GM18526 (cell line): ENCODE data around the gene SALL1.

Source experiments
- POLR2A ChIP-seq: IDR thresholded peaks from 3 replicates; pipeline ENCODE4 v1.6.1; 2011; ENCODE audit not compliant: insufficient read length; ENCODE audit errors: extremely low read depth

SALL1 gene

DNA sequence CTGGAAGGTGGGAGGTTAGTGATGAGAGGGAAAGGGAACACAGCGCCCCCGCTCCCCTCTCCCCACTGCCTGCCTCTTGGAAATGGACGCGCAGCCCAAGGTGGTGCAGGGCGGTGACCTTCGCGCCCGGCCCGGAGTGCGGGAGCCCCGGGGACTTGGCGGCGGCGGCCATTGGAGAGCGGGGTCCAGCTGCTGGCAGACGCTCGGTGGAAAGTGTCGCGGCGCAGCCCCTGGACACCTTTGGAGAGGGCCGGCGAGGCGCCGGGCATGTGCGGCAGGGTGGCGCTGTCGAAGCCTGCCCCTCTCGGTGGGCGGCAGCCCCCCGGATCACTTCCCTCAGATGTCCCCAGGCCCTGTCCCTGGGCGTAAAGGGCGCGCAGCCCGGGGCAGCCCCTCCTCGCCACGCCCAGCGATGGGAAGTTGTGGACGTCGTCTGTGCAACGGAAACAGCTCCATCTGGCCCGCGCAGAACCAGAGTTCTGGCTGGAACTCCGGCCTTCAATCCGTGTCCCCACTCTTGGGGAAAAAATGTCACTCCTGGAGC lies 16.7 kb downstream of the SALL1 start:
- no peak for TF ChIP-seq POLR2A

DNA sequence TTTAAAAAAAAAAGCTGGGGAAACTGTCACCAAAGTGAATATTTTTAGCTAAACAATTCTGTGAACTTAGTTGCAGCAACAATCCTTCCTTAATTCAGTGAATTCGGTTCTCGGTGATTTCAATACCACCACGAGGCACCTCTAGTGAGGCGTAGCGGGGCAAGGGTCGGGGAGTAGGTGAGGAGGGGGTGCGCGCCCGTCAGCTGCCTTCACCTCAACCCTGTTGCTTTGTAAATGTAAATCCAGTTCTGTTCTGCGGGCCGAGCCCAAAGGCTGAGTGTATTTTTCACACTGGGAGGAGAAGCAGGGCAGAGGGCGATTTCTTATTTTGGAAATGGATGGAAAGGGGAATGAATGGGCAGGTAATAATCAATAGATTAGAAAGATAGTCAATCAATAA lies 17.4 kb downstream of the SALL1 start:
- TF ChIP-seq POLR2A: no peak

- TF ChIP-seq POLR2A: no peak
Measured at GRCh38 chr16:51133183-51133582, 17.9 kb downstream of the SALL1 start.

GRCh38 chr16:51132490-51133115 lies 18.5 kb downstream of the SALL1 start:
- TF ChIP-seq POLR2A: no peak

DNA sequence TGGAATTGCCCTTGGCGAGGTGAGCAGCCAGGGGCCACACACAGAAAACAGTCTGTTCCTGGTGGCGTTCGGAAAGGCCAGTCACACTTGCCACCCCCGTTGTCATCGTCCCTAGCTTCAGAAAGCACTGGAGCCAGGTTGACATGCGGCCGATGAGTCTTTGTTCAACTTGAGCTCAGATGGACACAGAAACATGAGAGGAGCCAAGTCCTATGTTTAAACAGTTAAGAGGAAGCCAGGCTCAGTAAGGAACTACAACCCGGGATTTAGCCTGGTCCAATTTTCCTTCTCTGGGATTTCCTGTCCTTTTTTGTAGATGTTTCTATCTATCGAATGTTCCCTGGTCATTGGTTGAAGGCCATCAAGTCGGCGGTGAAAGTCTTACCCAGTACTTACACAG lies 19.5 kb downstream of the SALL1 start:
- no peak for TF ChIP-seq POLR2A

DNA sequence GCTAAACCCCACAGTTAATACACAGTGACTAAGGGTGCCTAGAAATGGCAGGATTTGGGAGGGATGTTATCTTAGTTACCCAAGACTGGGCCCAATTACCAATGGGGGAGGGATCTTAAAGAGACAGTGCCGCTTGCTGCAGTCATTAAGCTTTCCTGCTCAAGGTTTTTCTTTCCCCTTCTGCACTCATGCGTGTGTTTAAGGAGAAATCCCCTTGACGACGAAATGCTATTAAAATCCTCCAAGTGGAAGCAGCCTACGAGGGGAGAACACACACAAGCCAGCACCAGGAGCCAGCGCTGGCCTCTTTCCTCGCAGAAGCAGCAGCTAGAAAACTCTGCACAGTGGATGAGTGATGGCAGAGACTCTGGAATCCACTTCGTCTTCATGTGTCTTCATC lies 22.0 kb downstream of the SALL1 start:
- no peak for TF ChIP-seq POLR2A

GRCh38 chr16:51125992-51126391 lies 25.1 kb downstream of the SALL1 start:
- no peak for TF ChIP-seq POLR2A

DNA sequence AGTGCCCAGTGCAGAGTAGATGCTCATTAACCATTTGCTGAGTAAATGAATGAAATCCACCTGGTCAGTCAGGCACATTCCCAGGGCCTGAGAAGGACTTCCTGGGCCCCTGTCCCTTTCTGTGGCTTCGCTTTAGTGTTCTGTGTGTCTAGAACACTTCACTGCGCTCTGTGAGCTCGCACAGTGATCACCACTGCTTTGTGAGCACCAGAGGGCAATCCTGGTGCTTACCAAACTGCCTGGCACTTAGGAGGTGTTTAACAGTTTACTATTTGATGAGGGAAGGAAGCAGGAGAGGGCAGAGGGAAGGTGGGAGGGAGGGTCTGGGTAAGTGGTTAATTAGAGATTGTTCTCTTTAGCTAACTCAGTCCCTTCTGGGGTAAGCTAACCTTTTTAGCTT lies 26.2 kb downstream of the SALL1 start:
- no peak for TF ChIP-seq POLR2A

- TF ChIP-seq POLR2A: no peak
Measured at GRCh38 chr16:51121850-51122249, 29.2 kb downstream of the SALL1 start.

DNA sequence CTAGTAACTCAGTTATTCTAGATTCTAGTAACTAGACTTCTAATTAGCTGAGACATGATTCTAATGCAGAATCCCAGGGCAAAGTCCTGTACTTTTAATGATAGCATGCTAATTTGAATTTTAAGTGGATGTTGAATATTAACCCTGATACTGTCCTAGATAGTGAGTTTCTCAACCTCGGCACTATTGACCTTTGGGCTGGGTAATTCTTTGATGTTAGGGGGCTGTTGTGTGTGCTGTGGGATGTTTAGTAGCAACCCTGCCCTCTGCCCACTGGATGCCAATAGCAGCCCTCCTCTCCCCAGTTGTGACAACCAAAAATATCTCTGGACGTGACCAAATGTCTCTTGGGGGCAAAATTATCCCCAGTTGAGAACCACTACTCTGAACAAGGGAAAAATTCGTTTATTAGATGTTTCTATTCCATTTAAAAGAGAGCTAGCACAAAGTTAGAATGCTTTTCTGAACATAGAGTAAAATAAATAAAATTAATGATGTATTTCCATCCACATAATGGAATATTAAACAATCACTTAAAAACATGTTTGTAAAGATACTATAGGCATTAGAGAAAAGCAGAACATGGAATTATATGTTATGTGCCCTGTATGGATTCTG lies 30.2 kb downstream of the SALL1 start:
- no peak for TF ChIP-seq POLR2A

GRCh38 chr16:51119973-51120729 lies 30.9 kb downstream of the SALL1 start:
- no peak for TF ChIP-seq POLR2A

GRCh38 chr16:51119556-51119955 lies 31.5 kb downstream of the SALL1 start:
- TF ChIP-seq POLR2A: no peak

- no peak for TF ChIP-seq POLR2A
Measured at GRCh38 chr16:51116353-51116752, 34.7 kb downstream of the SALL1 start.

DNA sequence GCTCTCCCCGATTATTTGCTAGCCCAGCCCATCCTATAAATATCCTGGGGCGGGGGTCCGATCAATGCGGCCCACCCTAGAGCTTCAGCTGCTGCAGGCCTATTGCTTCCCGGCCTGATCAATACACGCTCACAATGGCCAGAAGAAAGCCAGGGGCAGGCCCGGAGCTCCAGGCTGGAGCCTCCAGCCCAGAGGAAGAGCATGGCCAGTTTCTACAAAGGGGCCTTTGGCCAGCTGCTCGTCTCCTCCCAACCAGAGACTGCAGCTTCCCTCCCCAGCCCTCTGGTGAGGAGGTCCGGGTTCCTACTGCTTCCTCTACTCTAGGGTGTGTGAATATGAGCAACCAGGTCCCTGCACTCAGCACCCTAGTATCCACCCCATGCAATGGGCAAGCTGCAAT lies 36.7 kb downstream of the SALL1 start:
- TF ChIP-seq POLR2A: no peak

DNA sequence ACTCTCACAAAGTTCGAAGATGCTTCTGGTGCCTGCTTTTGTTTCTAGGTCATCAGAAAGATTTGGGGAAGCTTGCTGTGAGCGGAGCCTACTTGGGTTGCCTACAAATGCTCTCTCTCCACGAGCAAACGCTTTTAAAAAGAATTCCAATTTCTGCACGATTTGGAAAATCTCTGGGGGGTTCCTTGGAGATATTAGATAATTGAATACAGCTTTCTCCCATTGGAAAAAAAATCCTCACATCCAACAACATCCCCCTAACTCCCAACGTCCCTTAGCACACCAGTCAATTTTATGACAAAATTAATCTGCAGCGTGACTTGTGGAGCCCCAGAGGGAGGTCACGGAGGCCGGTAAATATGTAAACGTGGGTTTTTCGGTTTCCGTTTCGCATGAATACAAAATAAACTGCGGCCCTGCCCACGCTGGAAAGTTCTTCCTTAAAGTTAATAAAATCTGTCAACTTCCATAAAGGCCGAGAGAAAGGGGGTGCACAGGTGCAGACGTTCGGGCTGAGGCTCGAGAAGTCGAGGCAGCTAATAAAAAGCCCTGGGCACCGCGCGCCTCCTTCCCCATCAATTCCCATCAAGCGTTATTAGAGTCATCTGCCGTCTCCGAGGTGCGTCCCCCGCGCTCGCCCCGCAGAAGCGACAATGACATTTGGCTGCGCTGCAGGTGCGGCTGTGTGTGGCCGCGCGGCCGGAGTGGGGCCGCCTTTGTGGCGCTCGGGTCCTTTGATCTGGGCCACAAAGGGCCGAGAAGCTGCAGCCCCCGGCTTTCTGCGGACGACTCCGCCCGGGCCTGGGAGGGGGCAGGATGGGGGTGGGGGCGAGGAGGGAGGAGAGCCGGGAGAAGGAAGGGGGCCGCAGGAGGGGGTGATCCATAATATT lies 37.6 kb downstream of the SALL1 start:
- TF ChIP-seq POLR2A: no peak
